KMS-11 (cell line): ENCODE measurements around the gene DNASE1L1.

ENCODE experiments used
- H2AFZ ChIP-seq: fragments of 200-600 bp; sonication (generic); 2 replicates; pipeline ENCODE4 v1.6.1; 2016; ENCODE audit warnings: antibody characterized with exemption, mixed run types, low read depth
- H3K27ac ChIP-seq: fragments of 200-600 bp; sonication (generic); 2 replicates; pipeline ENCODE4 v1.6.1; 2016; ENCODE audit warnings: mild to moderate bottlenecking, mixed run types
- H3K27me3 ChIP-seq: fragments of 200-600 bp; sonication (generic); 2 replicates; pipeline ENCODE4 v1.6.1; 2017; ENCODE audit warnings: mild to moderate bottlenecking, low read depth, mixed run types, moderate library complexity; ENCODE audit not compliant: insufficient read depth
- H3K36me3 ChIP-seq: fragments of 200-600 bp; sonication (generic); 2 replicates; pipeline ENCODE4 v1.6.1; 2017; ENCODE audit warnings: mild to moderate bottlenecking, mixed run types; ENCODE audit not compliant: insufficient read depth
- H3K4me1 ChIP-seq: fragments of 200-600 bp; sonication (generic); 2 replicates; pipeline ENCODE4 v1.6.1; 2016; ENCODE audit warnings: mild to moderate bottlenecking, low read depth, mixed run types; ENCODE audit not compliant: poor library complexity, severe bottlenecking
- H3K4me2 ChIP-seq: fragments of 200-600 bp; sonication (generic); 2 replicates; pipeline ENCODE4 v1.7.0; 2016; ENCODE audit warnings: mild to moderate bottlenecking, mixed run types
- H3K4me3 ChIP-seq: fragments of 200-600 bp; sonication (generic); IDR thresholded peaks from 2 replicates; pipeline ENCODE4 v1.6.1; 2017; ENCODE audit warnings: low read depth, low read length, mixed read lengths; ENCODE audit not compliant: insufficient read depth
- H3K79me2 ChIP-seq: fragments of 200-600 bp; sonication (generic); 2 replicates; pipeline ENCODE4 v1.6.1; 2016; ENCODE audit warnings: low read depth, mixed run types; ENCODE audit not compliant: insufficient read depth
- H3K9ac ChIP-seq: fragments of 200-600 bp; sonication (generic); 2 replicates; pipeline ENCODE4 v1.6.1; 2016; ENCODE audit warnings: mild to moderate bottlenecking, mixed run types
- H4K20me1 ChIP-seq: fragments of 200-600 bp; sonication (generic); 2 replicates; pipeline ENCODE4 v1.6.1; 2016; ENCODE audit warnings: mild to moderate bottlenecking, mixed run types; ENCODE audit not compliant: insufficient read depth
- CTCF ChIP-seq: fragments of 200-600 bp; sonication (generic); conservative IDR thresholded peaks from 2 replicates; pipeline ENCODE4 v1.6.1; 2017; ENCODE audit warnings: low read depth, mild to moderate bottlenecking, antibody characterized with exemption, low read length, moderate library complexity, mixed read lengths

Gene DNASE1L1

GRCh38 chrX:154434394-154435168 is 25.5 kb upstream of the DNASE1L1 start:
- no peak overlapping the region for H3K4me2 ChIP-seq
- no peak for TF ChIP-seq CTCF
- peaks cover 1% of the 10 kb centered on the region for H3K4me1 ChIP-seq
- no peaks in the 10 kb centered on the region for H3K36me3 ChIP-seq
- H2AFZ ChIP-seq = no peak overlapping the region
- no peak overlapping the region for H3K9ac ChIP-seq
- no peak overlapping the region for H3K27ac ChIP-seq
- H3K27me3 ChIP-seq = no peaks in the 10 kb centered on the region
- no peaks in the 10 kb centered on the region for H4K20me1 ChIP-seq
- no peak overlapping the region for H3K4me3 ChIP-seq
- H3K79me2 ChIP-seq = peaks cover 13% of the 10 kb centered on the region; the same call in 1 of the 2 replicates

- no peaks in the 10 kb centered on the region for H4K20me1 ChIP-seq
- H3K9ac ChIP-seq = no peak overlapping the region
- no peak for TF ChIP-seq CTCF
- H3K79me2 ChIP-seq = peaks cover 19% of the 10 kb centered on the region; the same call in 1 of the 2 replicates
- no peaks in the 10 kb centered on the region for H3K36me3 ChIP-seq
- no peak overlapping the region for H3K27ac ChIP-seq
- H3K4me1 ChIP-seq = peaks cover 7% of the 10 kb centered on the region
- no peak overlapping the region for H3K4me2 ChIP-seq
- H2AFZ ChIP-seq = no peak overlapping the region
- no peaks in the 10 kb centered on the region for H3K27me3 ChIP-seq
- no peak overlapping the region for H3K4me3 ChIP-seq
Observed at GRCh38 chrX:154433605-154434004, 24.6 kb upstream of the DNASE1L1 start.

GRCh38 chrX:154432210-154432609 is 23.2 kb upstream of the DNASE1L1 start:
- Histone ChIP-seq H3K79me2 (peaks cover 9% of the 10 kb centered on the region; the same call in 1 of the 2 replicates), H2AFZ (no peak overlapping the region), H3K27me3 (no peaks in the 10 kb centered on the region), H4K20me1 (no peaks in the 10 kb centered on the region), H3K9ac (no peak overlapping the region), H3K36me3 (no peaks in the 10 kb centered on the region), H3K4me1 (peaks cover 10% of the 10 kb centered on the region), H3K4me3 (no peak overlapping the region), H3K4me2 (no peak overlapping the region), H3K27ac (no peak overlapping the region)
- no peak for TF ChIP-seq CTCF

- no peak overlapping the region for H3K4me3 ChIP-seq
- no peak for TF ChIP-seq CTCF
- no peak overlapping the region for H3K27ac ChIP-seq
- H3K36me3 ChIP-seq = no peaks in the 10 kb centered on the region
- H4K20me1 ChIP-seq = no peaks in the 10 kb centered on the region
- no peak overlapping the region for H3K9ac ChIP-seq
- H2AFZ ChIP-seq = no peak overlapping the region
- no peaks in the 10 kb centered on the region for H3K27me3 ChIP-seq
- H3K4me2 ChIP-seq = no peak overlapping the region
- peaks cover 9% of the 10 kb centered on the region; the same call in 1 of the 2 replicates for H3K79me2 ChIP-seq
- H3K4me1 ChIP-seq = peaks cover 10% of the 10 kb centered on the region
Observed at GRCh38 chrX:154431341-154431740, 22.3 kb upstream of the DNASE1L1 start.
